Prostate gland (tissue), 1 donor: Measurements from ENCODE around the gene CIB1.

ENCODE experiments used
- POLR2A ChIP-seq: fragments of 450-650 bp; IDR thresholded peaks from one replicate; pipeline ENCODE4 v1.6.1; 2016; ENCODE audit warnings: antibody characterized with exemption, mild to moderate bottlenecking
- POLR2AphosphoS5 ChIP-seq: sonication (generic); formaldehyde crosslinking; IDR thresholded peaks from one replicate; pipeline ENCODE4 v1.6.1; 2017; ENCODE audit warnings: antibody characterized with exemption

- TF ChIP-seq POLR2A, result no peak
- no peak for TF ChIP-seq POLR2AphosphoS5
Measured at GRCh38 chr15:90194655-90195054, 39.1 kb downstream of the CIB1 start.
